ENCODE measurements around the gene F10.
"Not testable (repeated sequence)": the region's sequence is repeated elsewhere in the genome, so short reads cannot be mapped to it uniquely, and the experiment has no call there.

F10 gene

GRCh38 chr13:113158946-113159345, 36.3 kb downstream of the F10 start:
- Histone ChIP-seq H3K4me3 (ENCODE audit: low read depth, low read length) (no peak overlapping the region), H3K27me3 (ENCODE audit: insufficient read depth, low read depth, severe bottlenecking) (no peaks in the 10 kb centered on the region), H3K27ac (no peak overlapping the region), H3K9me3 (ENCODE audit: severe bottlenecking) (peaks cover 4% of the 10 kb centered on the region), H3K36me3 (no peaks in the 10 kb centered on the region; the same call in 1 of the 2 replicates)
- DNase-seq = no peak
- TF ChIP-seq CTCF (IDR thresholded peaks at IDR 0.05; ENCODE audit: low read depth, low read length) = no peak

DNA sequence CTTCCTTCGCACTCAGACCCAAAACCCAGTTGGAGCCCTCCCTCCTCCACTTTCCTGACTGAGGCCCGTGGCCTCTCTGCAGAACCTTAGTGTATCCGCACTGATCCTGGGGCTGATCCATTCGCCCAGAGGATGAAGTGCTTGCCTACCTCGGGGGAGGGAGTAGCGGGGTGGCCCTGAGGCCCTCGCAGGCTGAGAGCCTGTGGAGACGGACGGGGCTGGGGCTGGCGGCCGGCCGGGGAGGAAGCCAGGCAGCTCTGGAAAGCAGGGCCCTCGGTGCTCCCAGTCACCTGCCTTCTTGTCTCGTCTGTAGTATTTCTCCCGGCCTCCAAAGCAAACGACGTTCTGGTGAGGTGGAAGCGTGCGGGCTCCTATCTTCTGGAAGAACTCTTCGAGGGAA, 37.1 kb downstream of the F10 start:
- Histone ChIP-seq H3K27ac (no peak overlapping the region), H3K36me3 (no peaks in the 10 kb centered on the region; the same call in 1 of the 2 replicates), H3K27me3 (ENCODE audit: insufficient read depth, low read depth, severe bottlenecking) (no peaks in the 10 kb centered on the region), H3K9me3 (ENCODE audit: severe bottlenecking) (peaks cover 4% of the 10 kb centered on the region), H3K4me3 (ENCODE audit: low read depth, low read length) (no peak overlapping the region)
- no peak for DNase-seq
- TF ChIP-seq CTCF (IDR thresholded peaks at IDR 0.05; ENCODE audit: low read depth, low read length) = no peak

DNA sequence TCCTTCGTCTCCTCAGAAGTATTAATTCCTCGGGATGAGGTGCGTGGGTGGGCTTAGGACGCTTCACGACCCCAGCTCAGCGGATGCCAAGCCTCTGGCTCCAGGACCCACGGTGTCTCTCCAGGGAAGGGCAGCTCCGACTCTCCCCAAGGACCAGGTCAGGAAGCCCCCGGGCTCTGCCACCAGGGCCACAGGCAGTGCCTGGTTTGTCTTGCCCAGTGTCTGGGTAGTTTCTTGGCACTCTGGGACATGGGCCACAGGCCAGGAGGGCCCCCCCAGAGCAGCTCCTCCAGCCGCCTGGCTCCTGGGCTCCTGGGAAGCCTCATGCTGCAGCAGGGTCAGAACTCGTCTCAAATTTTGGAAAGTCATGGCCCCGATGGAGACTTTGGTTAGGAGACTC, 38.4 kb downstream of the F10 start:
- DNase-seq = no peak
- Histone ChIP-seq H3K4me3 (ENCODE audit: low read depth, low read length) (no peak overlapping the region), H3K27me3 (ENCODE audit: insufficient read depth, low read depth, severe bottlenecking) (no peaks in the 10 kb centered on the region), H3K27ac (no peak overlapping the region), H3K36me3 (no peaks in the 10 kb centered on the region; the same call in 1 of the 2 replicates), H3K9me3 (ENCODE audit: severe bottlenecking) (peaks cover 4% of the 10 kb centered on the region)
- TF ChIP-seq CTCF (IDR thresholded peaks at IDR 0.05; ENCODE audit: low read depth, low read length) = no peak

DNA sequence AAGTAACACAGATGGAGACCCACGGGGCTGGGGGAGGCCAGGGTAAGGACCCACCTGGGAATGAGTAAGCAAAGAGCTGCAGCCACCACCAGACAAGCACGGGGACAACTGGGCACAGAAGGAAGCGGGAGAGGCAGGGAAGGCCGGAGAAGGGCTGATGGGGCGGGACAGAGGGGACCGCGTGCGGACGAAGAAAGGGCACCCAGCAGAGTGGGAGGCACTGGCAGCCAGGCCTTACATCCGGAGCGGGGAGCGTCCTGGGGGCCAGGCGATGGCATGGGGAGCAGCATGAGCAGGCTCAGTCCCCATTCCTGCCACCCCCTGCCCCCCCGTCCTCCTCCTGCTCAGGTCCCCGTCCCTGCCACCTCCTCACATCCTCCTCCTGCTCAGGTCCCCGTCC, 38.8 kb downstream of the F10 start:
- Histone ChIP-seq H3K4me3 (ENCODE audit: low read depth, low read length) (no peak overlapping the region), H3K27ac (no peak overlapping the region)
- TF ChIP-seq CTCF (IDR thresholded peaks at IDR 0.05; ENCODE audit: low read depth, low read length) = no peak

GRCh38 chr13:113161975-113162374, 39.4 kb downstream of the F10 start:
- H3K36me3 ChIP-seq; H3K4me3 ChIP-seq (ENCODE audit: low read depth, low read length); DNase-seq; H3K27ac ChIP-seq; H3K27me3 ChIP-seq (ENCODE audit: insufficient read depth, low read depth, severe bottlenecking); H3K9me3 ChIP-seq (ENCODE audit: severe bottlenecking): not testable (repeated sequence)

More for the DNA sequence above, 38.8 kb downstream of the F10 start:
- no peak for DNase-seq
- no peaks in the 10 kb centered on the region for H3K27me3 ChIP-seq (ENCODE audit: insufficient read depth, low read depth, severe bottlenecking)
- H3K9me3 ChIP-seq (ENCODE audit: severe bottlenecking) = peaks cover 2% of the 10 kb centered on the region
- no peaks in the 10 kb centered on the region; the same call in 1 of the 2 replicates for H3K36me3 ChIP-seq

- Histone ChIP-seq H3K27me3 (ENCODE audit: insufficient read depth, low read depth, severe bottlenecking) (no peaks in the 10 kb centered on the region), H3K36me3 (peaks cover 4% of the 10 kb centered on the region), H3K4me3 (ENCODE audit: low read depth, low read length) (no peak overlapping the region), H3K9me3 (ENCODE audit: severe bottlenecking) (no peaks in the 10 kb centered on the region), H3K27ac (no peak overlapping the region)
- TF ChIP-seq CTCF (IDR thresholded peaks at IDR 0.05; ENCODE audit: low read depth, low read length) = no peak
- no peak for DNase-seq
Observed at GRCh38 chr13:113162783-113163685, 40.4 kb downstream of the F10 start.

All from WERI-Rb-1 (cell line).